Measurements from ENCODE around the gene TM9SF2. TPM values are rescaled to one million over a fixed set of nuclear protein-coding genes. Genes with fewer than 3 reads are reported as not detected.
A peak's percentile ranks its signal among the peaks of the same experiment; 100 is the strongest.

Gene TM9SF2
- total and polyA plus RNA-seq, 2 donors from 2014 or later: 88.3 to 144 TPM

DNA sequence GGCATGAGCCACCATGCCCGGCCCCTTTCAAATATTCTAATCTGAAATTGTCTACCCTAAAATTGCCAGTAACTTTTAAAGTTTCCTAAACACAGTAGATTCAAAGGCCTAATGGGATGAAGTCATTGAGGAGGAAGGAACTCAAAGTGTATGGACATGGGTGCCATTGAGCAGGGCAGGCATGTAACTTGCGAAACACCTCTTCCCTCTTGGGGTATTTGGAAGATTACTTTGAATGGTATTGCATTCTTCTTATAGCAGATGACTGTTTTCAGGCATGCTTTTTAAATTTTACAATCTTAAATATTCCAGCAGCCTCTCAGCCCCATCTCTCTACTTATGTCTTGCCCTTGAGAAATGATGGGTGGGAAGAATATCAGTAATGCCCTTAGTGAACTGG lies 21.0 kb downstream of the TM9SF2 start:
- intact Hi-C loops (cut with DNase I): no loop called here
- no peak for DNase-seq
- no peak overlapping the region for H3K27ac ChIP-seq (ENCODE audit: low read depth in 2 of 2, low read length in 2 of 2)
- no peak overlapping the region for H3K4me3 ChIP-seq (ENCODE audit: low read length in 3 of 3)
- no peak overlapping the region for H3K9ac ChIP-seq (ENCODE audit: low read length in 3 of 3)
- H3K36me3 ChIP-seq (ENCODE audit: control insufficient read depth in 2 of 3, insufficient read depth in 3 of 3, low read length in 3 of 3): peaks cover 0 to 48% (median 27%) of the 10 kb centered on the region in 3 donors
- no peaks in the 10 kb centered on the region for H3K9me3 ChIP-seq (ENCODE audit: control insufficient read depth in 2 of 3, insufficient read depth in 1 of 3, low read length in 3 of 3)
- TF ChIP-seq, protein P1, sequence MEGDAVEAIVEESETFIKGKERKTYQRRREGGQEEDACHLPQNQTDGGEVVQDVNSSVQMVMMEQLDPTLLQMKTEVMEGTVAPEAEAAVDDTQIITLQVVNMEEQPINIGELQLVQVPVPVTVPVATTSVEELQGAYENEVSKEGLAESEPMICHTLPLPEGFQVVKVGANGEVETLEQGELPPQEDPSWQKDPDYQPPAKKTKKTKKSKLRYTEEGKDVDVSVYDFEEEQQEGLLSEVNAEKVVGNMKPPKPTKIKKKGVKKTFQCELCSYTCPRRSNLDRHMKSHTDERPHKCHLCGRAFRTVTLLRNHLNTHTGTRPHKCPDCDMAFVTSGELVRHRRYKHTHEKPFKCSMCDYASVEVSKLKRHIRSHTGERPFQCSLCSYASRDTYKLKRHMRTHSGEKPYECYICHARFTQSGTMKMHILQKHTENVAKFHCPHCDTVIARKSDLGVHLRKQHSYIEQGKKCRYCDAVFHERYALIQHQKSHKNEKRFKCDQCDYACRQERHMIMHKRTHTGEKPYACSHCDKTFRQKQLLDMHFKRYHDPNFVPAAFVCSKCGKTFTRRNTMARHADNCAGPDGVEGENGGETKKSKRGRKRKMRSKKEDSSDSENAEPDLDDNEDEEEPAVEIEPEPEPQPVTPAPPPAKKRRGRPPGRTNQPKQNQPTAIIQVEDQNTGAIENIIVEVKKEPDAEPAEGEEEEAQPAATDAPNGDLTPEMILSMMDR (IDR thresholded peaks at IDR 0.05; ENCODE audit: borderline replicate concordance, extremely low read depth, insufficient read depth): no peak
- FAIRE-seq: no peak
- no peaks in the 10 kb centered on the region for H3K4me1 ChIP-seq (ENCODE audit: control insufficient read depth in 2 of 3, insufficient read depth in 2 of 3, low read depth in 1 of 3, low read length in 3 of 3)
- H3K27me3 ChIP-seq (ENCODE audit: control insufficient read depth, insufficient read depth, low read length): no peaks in the 10 kb centered on the region

DNA sequence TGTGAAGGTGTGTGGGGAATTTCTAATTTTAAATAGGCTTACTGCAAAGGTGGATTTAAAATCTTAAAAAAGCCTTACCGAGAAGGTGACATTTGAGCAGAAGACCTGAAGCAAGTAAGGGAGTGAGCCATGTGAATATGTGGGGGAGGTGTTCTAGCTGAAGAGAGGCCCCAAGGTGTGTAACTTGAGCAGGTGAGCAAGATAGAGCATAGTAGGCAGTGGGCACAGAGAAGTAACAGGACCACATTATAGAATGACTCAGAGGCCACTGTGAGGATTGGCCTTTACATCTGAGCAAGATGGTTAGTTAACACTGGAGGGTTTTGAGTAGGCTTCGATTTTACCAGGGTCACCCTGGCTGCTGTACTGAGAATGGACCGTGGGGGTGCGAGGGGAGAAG lies 22.6 kb downstream of the TM9SF2 start:
- intact Hi-C loops (cut with DNase I): no loop called here
- no peak for FAIRE-seq
- peaks cover 0 to 49% (median 27%) of the 10 kb centered on the region in 3 donors for H3K36me3 ChIP-seq (ENCODE audit: control insufficient read depth in 2 of 3, insufficient read depth in 3 of 3, low read length in 3 of 3)

DNA sequence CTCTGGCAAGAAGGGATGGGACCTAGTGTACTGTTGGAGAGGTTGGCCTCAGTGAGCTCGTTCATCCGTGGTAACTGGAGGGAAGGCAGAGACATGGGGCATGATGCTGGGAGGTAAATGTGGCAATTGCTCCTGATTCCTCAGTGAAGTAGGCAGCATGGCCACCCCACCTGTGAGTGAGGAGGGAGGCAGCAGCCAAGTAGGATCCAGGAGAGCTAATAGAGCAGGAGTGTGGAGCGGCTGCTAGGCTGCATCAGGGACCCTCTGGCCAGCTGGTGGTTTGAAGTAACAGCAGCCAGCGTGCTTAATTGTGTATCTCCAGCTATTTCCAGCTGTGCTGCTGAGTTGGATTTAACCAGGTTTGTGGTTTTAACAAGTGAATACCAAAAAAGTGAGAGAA lies 24.7 kb downstream of the TM9SF2 start:
- peaks cover 0 to 41% (median 20%) of the 10 kb centered on the region in 3 donors for H3K36me3 ChIP-seq (ENCODE audit: control insufficient read depth in 2 of 3, insufficient read depth in 3 of 3, low read length in 3 of 3)
- no peaks in the 10 kb centered on the region for H3K27me3 ChIP-seq (ENCODE audit: control insufficient read depth, insufficient read depth, low read length)
- no peaks in the 10 kb centered on the region for H3K9me3 ChIP-seq (ENCODE audit: control insufficient read depth in 2 of 3, insufficient read depth in 1 of 3, low read length in 3 of 3)
- DNase-seq (no peak), FAIRE-seq (no peak)
- TF ChIP-seq, protein P1 (IDR thresholded peaks at IDR 0.05; ENCODE audit: borderline replicate concordance, extremely low read depth, insufficient read depth): no peak
- H3K9ac ChIP-seq (ENCODE audit: low read length in 3 of 3): no peak overlapping the region
- no peaks in the 10 kb centered on the region for H3K4me1 ChIP-seq (ENCODE audit: control insufficient read depth in 2 of 3, insufficient read depth in 2 of 3, low read depth in 1 of 3, low read length in 3 of 3)
- intact Hi-C loops (cut with DNase I): no loop called here
- no peak overlapping the region for H3K27ac ChIP-seq (ENCODE audit: low read depth in 2 of 2, low read length in 2 of 2)
- H3K4me3 ChIP-seq (ENCODE audit: low read length in 3 of 3): no peak overlapping the region

More for the DNA sequence above, 22.6 kb downstream of the TM9SF2 start:
- TF ChIP-seq, protein P1 (IDR thresholded peaks at IDR 0.05; ENCODE audit: borderline replicate concordance, extremely low read depth, insufficient read depth): no peak
- DNase-seq: peak in 1 of 5 donors; percentile 13
- Histone ChIP-seq H3K9ac (ENCODE audit: low read length in 3 of 3) (no peak overlapping the region), H3K27me3 (ENCODE audit: control insufficient read depth, insufficient read depth, low read length) (no peaks in the 10 kb centered on the region), H3K9me3 (ENCODE audit: control insufficient read depth in 2 of 3, insufficient read depth in 1 of 3, low read length in 3 of 3) (no peaks in the 10 kb centered on the region), H3K4me1 (ENCODE audit: control insufficient read depth in 2 of 3, insufficient read depth in 2 of 3, low read depth in 1 of 3, low read length in 3 of 3) (no peaks in the 10 kb centered on the region), H3K27ac (ENCODE audit: low read depth in 2 of 2, low read length in 2 of 2) (no peak overlapping the region), H3K4me3 (ENCODE audit: low read length in 3 of 3) (no peak overlapping the region)

DNA sequence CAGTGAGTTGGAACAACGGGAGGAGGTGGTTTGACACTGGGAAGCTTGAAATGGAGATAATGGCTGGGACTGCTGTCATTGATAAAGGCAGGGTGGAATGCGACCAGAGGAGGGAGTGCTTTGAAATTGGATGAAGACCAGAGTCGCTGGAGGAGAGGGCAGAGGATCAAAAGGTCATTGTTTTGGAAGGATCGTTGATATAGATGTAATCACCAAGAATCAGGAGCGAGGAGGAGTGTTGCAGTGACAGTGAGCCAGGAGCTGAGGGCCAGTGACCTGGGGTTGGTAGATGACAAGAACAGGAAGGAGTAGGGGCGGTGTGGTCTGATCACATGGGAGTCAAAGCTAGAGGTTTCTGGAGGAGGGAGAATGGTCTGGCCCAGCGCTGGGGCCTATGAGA lies 25.3 kb downstream of the TM9SF2 start:
- H3K9me3 ChIP-seq (ENCODE audit: control insufficient read depth in 2 of 3, insufficient read depth in 1 of 3, low read length in 3 of 3): no peaks in the 10 kb centered on the region
- DNase-seq (no peak), FAIRE-seq (no peak)
- no peak overlapping the region for H3K27ac ChIP-seq (ENCODE audit: low read depth in 2 of 2, low read length in 2 of 2)
- intact Hi-C loops (cut with DNase I): no loop called here
- H3K27me3 ChIP-seq (ENCODE audit: control insufficient read depth, insufficient read depth, low read length): no peaks in the 10 kb centered on the region
- TF ChIP-seq, protein P1 (IDR thresholded peaks at IDR 0.05; ENCODE audit: borderline replicate concordance, extremely low read depth, insufficient read depth): no peak
- peaks cover 0 to 38% (median 18%) of the 10 kb centered on the region in 3 donors for H3K36me3 ChIP-seq (ENCODE audit: control insufficient read depth in 2 of 3, insufficient read depth in 3 of 3, low read length in 3 of 3)
- H3K9ac ChIP-seq (ENCODE audit: low read length in 3 of 3): no peak overlapping the region
- H3K4me1 ChIP-seq (ENCODE audit: control insufficient read depth in 2 of 3, insufficient read depth in 2 of 3, low read depth in 1 of 3, low read length in 3 of 3): no peaks in the 10 kb centered on the region
- no peak overlapping the region for H3K4me3 ChIP-seq (ENCODE audit: low read length in 3 of 3)
